Neural cell (in vitro differentiated cells): ENCODE data around the gene PCLO. TPM values are rescaled to one million over a fixed set of nuclear protein-coding genes. Genes with fewer than 3 reads are reported as not detected.

Experiments
- H2AFZ ChIP-seq: fragments of 200-600, 300-800 bp; sonication (generic), shearing (Covaris generic); 2 replicates; pipeline ENCODE4 v1.6.0; 2014; ENCODE audit warnings: low read depth, mild to moderate bottlenecking, antibody characterized with exemption, low read length, moderate library complexity
- H3F3A ChIP-seq: fragments of 200-600 bp; shearing (Covaris generic); 2 replicates; pipeline ENCODE4 v1.6.1; 2016; ENCODE audit warnings: mild to moderate bottlenecking, moderate library complexity, mixed read lengths, antibody characterized with exemption, low read length; ENCODE audit not compliant: insufficient read depth, poor library complexity, severe bottlenecking
- H3K27ac ChIP-seq: fragments of 200-600, 300-800 bp; sonication (generic), shearing (Covaris generic); 2 replicates; pipeline ENCODE4 v1.5.1; 2014; ENCODE audit warnings: mild to moderate bottlenecking, low read length, moderate library complexity
- H3K27me3 ChIP-seq: fragments of 300-800, 200-600 bp; sonication (generic), shearing (Covaris generic); 2 replicates; pipeline ENCODE4 v1.6.0; 2014; ENCODE audit warnings: mild to moderate bottlenecking, low read depth, low read length, moderate library complexity; ENCODE audit not compliant: insufficient read depth
- H3K36me3 ChIP-seq: fragments of 300-800, 200-600 bp; sonication (generic), shearing (Covaris generic); 2 replicates; pipeline ENCODE4 v1.5.1; 2014; ENCODE audit warnings: mild to moderate bottlenecking, antibody characterized with exemption, low read length, moderate library complexity; ENCODE audit not compliant: insufficient read depth
- H3K4me2 ChIP-seq: fragments of 300-800, 200-600 bp; sonication (generic), shearing (Covaris generic); 2 replicates; pipeline ENCODE4 v1.6.0; 2014; ENCODE audit warnings: mild to moderate bottlenecking, low read length
- H3K4me3 ChIP-seq: fragments of 300-800, 200-600 bp; sonication (generic), shearing (Covaris generic); 2 replicates; pipeline ENCODE4 v1.5.1; 2014; ENCODE audit warnings: mild to moderate bottlenecking, low read length, moderate library complexity
- H3K79me2 ChIP-seq: fragments of 200-600 bp; shearing (Covaris generic); replicated peaks from 2 replicates; pipeline ENCODE4 v1.6.0; 2014; ENCODE audit warnings: mild to moderate bottlenecking, low read length, moderate library complexity; ENCODE audit not compliant: insufficient read depth
- H3K9ac ChIP-seq: fragments of 300-800, 200-600 bp; sonication (generic), shearing (Covaris generic); 2 replicates; pipeline ENCODE4 v1.6.1; 2016; ENCODE audit warnings: mild to moderate bottlenecking, low read length, mixed read lengths
- H3K9me2 ChIP-seq: fragments of 200-600 bp; shearing (Covaris generic); 2 replicates; pipeline ENCODE4 v1.6.1; 2016; ENCODE audit warnings: mild to moderate bottlenecking, low read length, mixed read lengths; ENCODE audit not compliant: insufficient read depth
- H3K9me3 ChIP-seq: fragments of 200-600, 300-800 bp; sonication (generic), shearing (Covaris generic); 2 replicates; pipeline ENCODE4 v1.6.1; 2016; ENCODE audit warnings: mild to moderate bottlenecking, mixed run types, low read length, moderate library complexity, mixed read lengths
- H4K20me1 ChIP-seq: fragments of 200-600 bp; shearing (Covaris generic); 2 replicates; pipeline ENCODE4 v1.6.1; 2016; ENCODE audit warnings: mild to moderate bottlenecking, mixed run types; ENCODE audit not compliant: insufficient read depth
- CTCF ChIP-seq: fragments of 450-650 bp; IDR thresholded peaks from 2 replicates; pipeline ENCODE4 v1.5.1; 2014; ENCODE audit warnings: antibody characterized with exemption, mild to moderate bottlenecking, moderate library complexity; ENCODE audit not compliant: poor library complexity, severe bottlenecking
- EP300 ChIP-seq: fragments of 450-650 bp; conservative IDR thresholded peaks from 2 replicates; pipeline ENCODE4 v1.6.1; 2014; ENCODE audit warnings: antibody characterized with exemption, mild to moderate bottlenecking, moderate library complexity; ENCODE audit not compliant: poor library complexity, severe bottlenecking
- EZH2 ChIP-seq: fragments of 200-600, 300-800 bp; shearing (Covaris generic), sonication (generic); IDR thresholded peaks from 2 replicates; pipeline ENCODE4 v1.6.1; 2014; ENCODE audit warnings: antibody characterized with exemption, low read length, borderline replicate concordance, mild to moderate bottlenecking; ENCODE audit not compliant: insufficient read depth, poor library complexity, severe bottlenecking
- MXI1 ChIP-seq: fragments of 450-650 bp; conservative IDR thresholded peaks from 2 replicates; pipeline ENCODE4 v1.6.1; 2014; ENCODE audit warnings: antibody characterized with exemption, mild to moderate bottlenecking; ENCODE audit not compliant: poor library complexity, severe bottlenecking
- POLR2AphosphoS5 ChIP-seq: IDR thresholded peaks from 2 replicates; pipeline ENCODE4 v1.6.1; 2012
- RAD21 ChIP-seq: fragments of 450-650 bp; conservative IDR thresholded peaks from 2 replicates; pipeline ENCODE4 v1.6.1; 2014; ENCODE audit warnings: antibody characterized with exemption, mild to moderate bottlenecking, moderate library complexity
- REST ChIP-seq: IDR thresholded peaks from 2 replicates; pipeline ENCODE4 v1.6.1; 2012; ENCODE audit warnings: borderline replicate concordance
- SMC3 ChIP-seq: fragments of 450-650 bp; conservative IDR thresholded peaks from 2 replicates; pipeline ENCODE4 v1.6.1; 2014; ENCODE audit warnings: antibody characterized with exemption, mild to moderate bottlenecking, moderate library complexity; ENCODE audit not compliant: poor library complexity
- TAF1 ChIP-seq: IDR thresholded peaks from 2 replicates; pipeline ENCODE4 v1.6.1; 2012; ENCODE audit warnings: low read depth
- polyA plus RNA-seq: library from polyadenylated mRNA; depleted of rRNA; stranded (reverse); fragments of >200 nt; gene quantifications from 2 replicates; pipeline ENCODE4 v1.2.3, GENCODE V29; 2014

PCLO gene
- polyA plus RNA-seq, 1 donor from 2014 or later, result 25.5 TPM

GRCh38 chr7:82959528-82959927 is 203.2 kb downstream of the PCLO start:
- H2AFZ ChIP-seq, result no peak overlapping the region
- no peaks in the 10 kb centered on the region for H4K20me1 ChIP-seq
- H3K27ac ChIP-seq, result no peak overlapping the region
- H3K9me2 ChIP-seq, result no peaks in the 10 kb centered on the region
- no peaks in the 10 kb centered on the region for H3K9me3 ChIP-seq
- H3K79me2 ChIP-seq, result no peaks in the 10 kb centered on the region
- H3K27me3 ChIP-seq, result no peaks in the 10 kb centered on the region
- no peaks in the 10 kb centered on the region for H3F3A ChIP-seq
- TF ChIP-seq CTCF, result no peak
- no peak for TF ChIP-seq POLR2AphosphoS5
- no peak for TF ChIP-seq EP300
- TF ChIP-seq TAF1, result no peak
- no peak for TF ChIP-seq SMC3
- no peak for TF ChIP-seq EZH2
- no peak for TF ChIP-seq RAD21
- TF ChIP-seq MXI1, result no peak
- no peak for TF ChIP-seq REST
- no peak overlapping the region for H3K4me2 ChIP-seq
- H3K9ac ChIP-seq, result no peak overlapping the region
- peaks cover 13% of the 10 kb centered on the region for H3K36me3 ChIP-seq
- H3K4me3 ChIP-seq, result no peak overlapping the region

- H3K36me3 ChIP-seq, result peaks cover 13% of the 10 kb centered on the region
Observed at GRCh38 chr7:82957521-82957920, 205.2 kb downstream of the PCLO start.

More at GRCh38 chr7:82957521-82957920, 205.2 kb downstream of the PCLO start:
- H3K9ac ChIP-seq, result no peak overlapping the region
- no peaks in the 10 kb centered on the region for H3F3A ChIP-seq
- H2AFZ ChIP-seq, result no peak overlapping the region
- TF ChIP-seq REST (no peak), SMC3 (no peak), MXI1 (no peak), POLR2AphosphoS5 (no peak), EP300 (no peak), RAD21 (no peak), CTCF (no peak), EZH2 (no peak), TAF1 (no peak)
- H3K9me3 ChIP-seq, result no peaks in the 10 kb centered on the region
- no peak overlapping the region for H3K4me2 ChIP-seq
- H3K27ac ChIP-seq, result no peak overlapping the region
- H3K79me2 ChIP-seq, result no peaks in the 10 kb centered on the region
- no peaks in the 10 kb centered on the region for H4K20me1 ChIP-seq
- no peak overlapping the region for H3K4me3 ChIP-seq
- H3K9me2 ChIP-seq, result no peaks in the 10 kb centered on the region
- H3K27me3 ChIP-seq, result no peaks in the 10 kb centered on the region
